ENCODE results near the gene C11orf86. TPM values are rescaled to one million over a fixed set of nuclear protein-coding genes. Genes with fewer than 3 reads are reported as not detected.
A peak's percentile ranks its signal among the peaks of the same experiment; 100 is the strongest.
"Not testable (repeated sequence)": the region's sequence is repeated elsewhere in the genome, so short reads cannot be mapped to it uniquely, and the experiment has no call there.

C11orf86 gene
- total and polyA plus RNA-seq, 4 experiments from 2014 or later = not detected

DNA sequence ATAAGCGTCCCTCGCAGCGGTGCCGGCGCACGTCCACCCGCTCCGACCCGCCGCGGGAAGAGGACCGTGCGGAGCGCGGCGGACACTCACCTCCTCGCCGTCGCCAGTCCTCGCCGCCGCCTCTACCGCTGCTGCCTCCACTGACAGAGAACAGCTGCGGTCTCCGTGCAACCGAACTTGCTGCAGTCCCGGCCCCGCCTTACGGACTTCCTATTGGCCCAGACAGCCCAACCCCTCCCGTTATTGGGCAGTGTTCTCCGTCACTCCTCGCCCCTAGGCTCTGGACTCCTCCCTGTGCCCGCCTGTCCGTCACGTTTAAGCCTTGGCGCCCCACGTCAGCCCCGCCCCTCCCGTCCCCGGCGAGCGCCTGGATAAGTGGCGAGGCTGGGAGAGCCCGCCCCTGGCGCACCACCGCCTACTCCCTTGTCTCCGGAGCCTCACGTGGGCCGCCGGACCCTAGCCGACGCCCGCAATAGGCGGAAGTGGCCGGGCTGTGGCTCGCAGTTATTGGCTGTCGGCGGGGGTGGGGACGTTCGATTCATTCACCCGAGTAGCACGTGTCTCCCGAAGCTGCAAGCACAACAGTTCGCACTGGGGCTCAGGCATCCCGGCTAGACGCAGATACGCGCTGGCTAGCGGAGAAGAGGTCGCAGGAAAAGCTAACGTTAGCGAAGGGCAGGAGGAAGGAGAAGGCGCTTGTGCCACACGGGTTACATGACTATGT is 16.7 kb upstream of the C11orf86 start, which contains the start of gene PC:
Gene PC (minus strand): TSS at position 152 of the 724 bp plus-strand sequence. CDS start 86,224 bp downstream, outside the sequence.
- DNase-seq = peak; percentile 96 to 99 (median 98)
- Mint-ChIP-seq H3K27me3 (peaks cover 0 to 1% of the 10 kb centered on the region in 2 donors), H3K4me3 (peak within 1 kb of the TSS; percentile 87 to 93 (median 92)), H3K9me3 (no peaks in the 10 kb centered on the region), H3K4me1 (peaks cover 15 to 38% (median 16%) of the 10 kb centered on the region in 4 donors), H3K36me3 (no peaks in the 10 kb centered on the region), H3K27ac (peak within 1 kb of the TSS; percentile 56 to 94 (median 88))
- Histone ChIP-seq H3K4me3 (ENCODE audit: low read length in 2 of 2) (peak within 1 kb of the TSS; percentile 76 to 77), H3K4me1 (ENCODE audit: insufficient read depth, low read length) (peaks cover 21% of the 10 kb centered on the region), H3K9me3 (ENCODE audit: control insufficient read depth in 1 of 2, low read length in 2 of 2) (no peaks in the 10 kb centered on the region), H3K27ac (ENCODE audit: low read depth, low read length) (peak within 1 kb of the TSS; percentile 19), H3K36me3 (ENCODE audit: insufficient read depth, low read length) (no peaks in the 10 kb centered on the region), H3K27me3 (ENCODE audit: insufficient read depth, low read length) (no peaks in the 10 kb centered on the region)
- intact Hi-C loops (cut with micrococcal nuclease) = loop anchor here (1.0 to 5.0 kb wide), 2 partner anchors 115 to 159 kb away; partner anchors contain the start of genes KDM2A and RCE1
- ChIA-PET CTCF (ENCODE audit: partially characterized antibody) (no interaction called here), POLR2A (ENCODE audit: partially characterized antibody) (interaction anchor here (0.9 to 1.4 kb wide), 3 partner anchors 115 to 478 kb away, joined by 3 to 4 read pairs (median 3); partner anchors contain the start of genes DPP3, KDM2A and RCE1)

DNA sequence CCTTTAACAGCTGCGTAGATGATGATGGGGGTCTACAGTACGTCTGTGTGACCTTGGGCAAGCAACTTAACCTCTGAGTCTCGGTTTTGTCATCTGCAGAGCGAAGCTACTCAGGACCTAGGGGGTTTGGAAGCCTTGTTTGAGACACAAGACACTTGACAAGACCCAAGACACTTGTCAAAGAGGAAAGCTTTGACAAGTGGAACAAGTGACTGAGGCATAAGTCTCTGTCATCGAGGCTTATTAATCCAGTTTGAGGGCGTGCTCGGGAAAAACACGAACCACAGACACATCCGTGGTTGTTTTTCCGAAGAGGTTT is 16.2 kb upstream of the C11orf86 start:
- no peaks in the 10 kb centered on the region for H3K36me3 ChIP-seq (ENCODE audit: insufficient read depth, low read length)
- no peaks in the 10 kb centered on the region for H3K36me3 Mint-ChIP-seq
- H3K9me3 ChIP-seq (ENCODE audit: control insufficient read depth in 1 of 2, low read length in 2 of 2) = no peaks in the 10 kb centered on the region
- ChIA-PET POLR2A (ENCODE audit: partially characterized antibody) (interaction anchor here (0.9 to 1.4 kb wide), 3 partner anchors 116 to 479 kb away, joined by 3 to 4 read pairs (median 3); partner anchors contain the start of genes DPP3, KDM2A and RCE1), CTCF (ENCODE audit: partially characterized antibody) (no interaction called here)
- H3K4me3 ChIP-seq (ENCODE audit: low read length in 2 of 2) = peak overlapping the region; percentile 76 to 77
- H3K4me3 Mint-ChIP-seq = peak overlapping the region; percentile 87 to 93 (median 92)
- H3K4me1 ChIP-seq (ENCODE audit: insufficient read depth, low read length) = peaks cover 21% of the 10 kb centered on the region
- no peaks in the 10 kb centered on the region for H3K27me3 ChIP-seq (ENCODE audit: insufficient read depth, low read length)
- H3K27ac Mint-ChIP-seq = peak overlapping the region; percentile 17 to 89 (median 85)
- DNase-seq = peak in 1 of 5 donors; percentile 48
- H3K4me1 Mint-ChIP-seq = peaks cover 14 to 38% (median 16%) of the 10 kb centered on the region in 4 donors
- peaks cover 0 to 1% of the 10 kb centered on the region in 2 donors for H3K27me3 Mint-ChIP-seq
- H3K9me3 Mint-ChIP-seq = no peaks in the 10 kb centered on the region
- intact Hi-C loops (cut with micrococcal nuclease) = loop anchor here (1.0 to 5.0 kb wide), 2 partner anchors 116 to 158 kb away; partner anchors contain the start of genes KDM2A and RCE1
- H3K27ac ChIP-seq (ENCODE audit: low read depth, low read length) = peak overlapping the region; percentile 19

DNA sequence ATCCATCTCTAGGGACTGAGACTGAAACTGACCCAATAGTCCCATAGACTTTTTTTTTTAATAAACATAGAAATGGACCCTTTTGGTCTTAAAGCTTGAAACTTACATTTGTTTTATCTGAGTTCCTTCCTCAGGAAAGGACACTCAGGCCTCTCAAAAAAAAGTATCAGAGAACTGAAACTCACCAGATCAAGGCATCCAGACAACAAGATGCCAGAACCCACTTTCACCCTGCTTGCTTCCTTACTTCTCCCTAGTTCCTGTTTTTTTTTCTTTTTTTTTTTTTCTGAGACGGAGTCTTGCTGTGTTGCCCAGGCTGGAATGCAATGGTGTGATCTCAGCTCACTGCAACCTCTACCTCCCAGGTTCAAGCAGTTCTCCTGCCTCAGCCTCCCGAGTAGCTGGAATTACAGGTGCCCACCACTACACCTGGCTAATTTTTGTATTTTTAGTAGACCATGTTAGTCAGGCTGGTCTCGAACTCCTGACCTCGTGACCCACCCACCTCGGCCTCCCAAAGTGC is 13.4 kb upstream of the C11orf86 start:
- H3K4me3 Mint-ChIP-seq; intact Hi-C loops (cut with micrococcal nuclease); H3K36me3 Mint-ChIP-seq; H3K27me3 ChIP-seq (ENCODE audit: insufficient read depth, low read length); POLR2A ChIA-PET (ENCODE audit: partially characterized antibody); H3K27me3 Mint-ChIP-seq; H3K9me3 ChIP-seq (ENCODE audit: control insufficient read depth in 1 of 2, low read length in 2 of 2); H3K36me3 ChIP-seq (ENCODE audit: insufficient read depth, low read length); H3K9me3 Mint-ChIP-seq; H3K27ac Mint-ChIP-seq; DNase-seq; H3K4me3 ChIP-seq (ENCODE audit: low read length in 2 of 2); CTCF ChIA-PET (ENCODE audit: partially characterized antibody); H3K27ac ChIP-seq (ENCODE audit: low read depth, low read length): not testable (repeated sequence)
- H3K4me1 Mint-ChIP-seq = peaks cover 13 to 31% (median 16%) of the 10 kb centered on the region in 4 donors
- H3K4me1 ChIP-seq (ENCODE audit: insufficient read depth, low read length) = peaks cover 18% of the 10 kb centered on the region

DNA sequence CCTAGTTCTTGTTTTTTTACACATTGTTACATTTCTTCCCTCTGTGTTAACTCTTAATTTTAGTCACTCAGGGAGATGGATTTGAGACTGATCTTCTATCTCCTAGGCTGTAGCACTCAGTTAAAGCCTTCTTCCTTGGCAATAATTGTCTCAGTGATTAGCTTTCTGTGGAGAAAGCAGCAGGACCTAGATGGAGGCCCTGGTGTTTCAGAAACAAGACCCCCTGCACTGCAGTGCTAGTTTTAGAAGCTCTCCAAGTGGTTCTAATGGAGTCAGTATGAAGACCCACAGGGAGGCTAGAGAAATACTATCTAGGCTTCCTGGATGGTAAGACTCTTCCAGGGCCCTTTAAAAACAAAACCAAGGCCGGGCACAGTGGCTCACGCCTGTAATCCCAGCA is 12.9 kb upstream of the C11orf86 start:
- H3K9me3 Mint-ChIP-seq = no peaks in the 10 kb centered on the region
- no peaks in the 10 kb centered on the region for H3K36me3 Mint-ChIP-seq
- no peak for DNase-seq
- peaks cover 10 to 26% (median 15%) of the 10 kb centered on the region in 4 donors for H3K4me1 Mint-ChIP-seq
- H3K4me3 ChIP-seq (ENCODE audit: low read length in 2 of 2) = no peak overlapping the region
- no peak overlapping the region for H3K27ac Mint-ChIP-seq
- no peaks in the 10 kb centered on the region for H3K9me3 ChIP-seq (ENCODE audit: control insufficient read depth in 1 of 2, low read length in 2 of 2)
- ChIA-PET CTCF (ENCODE audit: partially characterized antibody) (no interaction called here), POLR2A (ENCODE audit: partially characterized antibody) (no interaction called here)
- H3K36me3 ChIP-seq (ENCODE audit: insufficient read depth, low read length) = no peaks in the 10 kb centered on the region
- H3K4me3 Mint-ChIP-seq = no peak overlapping the region
- H3K4me1 ChIP-seq (ENCODE audit: insufficient read depth, low read length) = peaks cover 15% of the 10 kb centered on the region
- intact Hi-C loops (cut with micrococcal nuclease) = no loop called here
- no peak overlapping the region for H3K27ac ChIP-seq (ENCODE audit: low read depth, low read length)
- no peaks in the 10 kb centered on the region for H3K27me3 ChIP-seq (ENCODE audit: insufficient read depth, low read length)
- H3K27me3 Mint-ChIP-seq = peaks cover 3% of the 10 kb centered on the region in 2 donors

DNA sequence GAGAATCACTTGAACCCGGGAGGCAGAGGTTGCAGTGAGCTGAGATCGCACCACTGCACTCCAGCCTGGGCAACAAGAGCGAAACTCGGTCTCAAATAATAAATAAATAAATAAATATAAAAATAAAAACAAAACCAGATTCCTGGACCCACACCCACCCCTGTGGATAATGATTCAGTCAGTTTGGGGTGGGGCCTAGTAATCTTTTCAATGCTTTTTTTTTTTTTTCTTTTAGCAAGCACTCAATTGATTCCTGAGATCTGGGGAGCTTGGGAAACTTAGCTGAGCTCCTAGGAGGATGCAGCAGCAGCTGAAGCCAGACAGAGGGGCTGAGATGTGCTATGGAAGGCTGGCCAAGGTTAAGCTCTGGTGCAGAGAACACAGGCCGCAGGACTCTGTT is 12.3 kb upstream of the C11orf86 start:
- Histone ChIP-seq H3K36me3 (ENCODE audit: insufficient read depth, low read length) (no peaks in the 10 kb centered on the region), H3K27me3 (ENCODE audit: insufficient read depth, low read length) (no peaks in the 10 kb centered on the region), H3K4me1 (ENCODE audit: insufficient read depth, low read length) (peaks cover 10% of the 10 kb centered on the region), H3K9me3 (ENCODE audit: control insufficient read depth in 1 of 2, low read length in 2 of 2) (no peaks in the 10 kb centered on the region), H3K4me3 (ENCODE audit: low read length in 2 of 2) (no peak overlapping the region), H3K27ac (ENCODE audit: low read depth, low read length) (no peak overlapping the region)
- Mint-ChIP-seq H3K36me3 (no peaks in the 10 kb centered on the region), H3K27ac (no peak overlapping the region), H3K4me1 (peaks cover 10 to 21% (median 14%) of the 10 kb centered on the region in 4 donors), H3K4me3 (no peak overlapping the region), H3K27me3 (peaks cover 3% of the 10 kb centered on the region in 2 donors), H3K9me3 (no peaks in the 10 kb centered on the region)
- intact Hi-C loops (cut with micrococcal nuclease) = no loop called here
- DNase-seq = no peak
- ChIA-PET CTCF (ENCODE audit: partially characterized antibody) (interaction anchor here (0.9 kb wide), 1 partner anchor 15 kb away, joined by 3 read pairs; no protein-coding TSS in a partner anchor), POLR2A (ENCODE audit: partially characterized antibody) (no interaction called here)

DNA sequence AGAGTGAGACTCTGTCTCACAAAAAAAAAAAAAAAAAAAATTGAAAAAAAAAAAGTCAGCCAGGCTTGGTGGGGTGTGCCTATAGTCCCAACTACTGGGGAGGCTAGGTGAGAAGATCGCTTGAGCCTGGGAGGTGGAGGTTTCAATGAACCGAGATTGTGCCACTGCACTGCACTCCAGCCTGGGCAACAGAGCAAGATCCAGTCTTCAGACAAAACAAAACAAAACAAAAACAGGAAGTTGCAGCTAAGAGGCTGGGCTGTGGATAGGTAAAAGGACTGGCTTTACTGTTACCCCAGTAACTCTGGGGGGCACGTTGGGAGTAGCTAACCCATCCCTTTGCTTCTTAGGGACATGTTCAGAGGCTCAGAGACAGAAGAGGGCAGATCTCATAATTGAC is 10.6 kb upstream of the C11orf86 start:
- Histone ChIP-seq H3K4me3 (ENCODE audit: low read length in 2 of 2) (no peak overlapping the region), H3K27me3 (ENCODE audit: insufficient read depth, low read length) (no peaks in the 10 kb centered on the region), H3K9me3 (ENCODE audit: control insufficient read depth in 1 of 2, low read length in 2 of 2) (no peaks in the 10 kb centered on the region), H3K27ac (ENCODE audit: low read depth, low read length) (no peak overlapping the region), H3K4me1 (ENCODE audit: insufficient read depth, low read length) (peaks cover under 1% of the 10 kb centered on the region), H3K36me3 (ENCODE audit: insufficient read depth, low read length) (no peaks in the 10 kb centered on the region)
- POLR2A ChIA-PET (ENCODE audit: partially characterized antibody) = no interaction called here
- Mint-ChIP-seq H3K27me3 (peaks cover 2 to 3% of the 10 kb centered on the region in 2 donors), H3K9me3 (no peaks in the 10 kb centered on the region), H3K4me1 (peaks cover under 1 to 7% (median 2%) of the 10 kb centered on the region in 4 donors), H3K4me3 (no peak overlapping the region), H3K27ac (no peak overlapping the region), H3K36me3 (no peaks in the 10 kb centered on the region)
- no peak for DNase-seq
- intact Hi-C loops (cut with micrococcal nuclease) = no loop called here
- CTCF ChIA-PET (ENCODE audit: partially characterized antibody) = no interaction called here

DNA sequence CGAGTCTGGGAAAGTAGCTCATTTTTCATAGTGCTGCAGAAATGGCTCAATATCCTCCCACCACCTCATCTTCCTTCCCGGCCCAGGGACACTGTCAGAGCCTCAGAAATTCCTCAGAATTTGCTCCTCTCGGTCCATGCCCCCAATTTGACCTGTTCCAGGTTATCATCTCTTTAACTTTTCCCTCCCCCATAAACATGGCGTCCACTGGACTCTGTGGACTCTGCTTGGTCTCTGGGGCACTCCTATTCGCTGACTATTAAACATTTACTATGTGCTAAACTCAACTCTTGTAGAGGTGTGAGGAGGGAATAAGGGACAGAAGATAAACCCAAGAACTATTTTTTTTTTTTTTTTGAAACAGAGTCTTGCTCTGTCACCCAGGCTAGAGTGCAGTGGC is 8.8 kb upstream of the C11orf86 start:
- H3K36me3 Mint-ChIP-seq = no peaks in the 10 kb centered on the region
- H3K27ac ChIP-seq (ENCODE audit: low read depth, low read length) = no peak overlapping the region
- ChIA-PET CTCF (ENCODE audit: partially characterized antibody) (no interaction called here), POLR2A (ENCODE audit: partially characterized antibody) (no interaction called here)
- no peaks in the 10 kb centered on the region for H3K27me3 ChIP-seq (ENCODE audit: insufficient read depth, low read length)
- H3K4me3 Mint-ChIP-seq = no peak overlapping the region
- H3K4me1 Mint-ChIP-seq = peaks cover 0 to 5% (median 2%) of the 10 kb centered on the region in 4 donors
- intact Hi-C loops (cut with micrococcal nuclease) = no loop called here
- H3K9me3 Mint-ChIP-seq = peaks cover 0 to 5% (median 0%) of the 10 kb centered on the region in 8 donors
- H3K4me1 ChIP-seq (ENCODE audit: insufficient read depth, low read length) = no peaks in the 10 kb centered on the region
- H3K36me3 ChIP-seq (ENCODE audit: insufficient read depth, low read length) = no peaks in the 10 kb centered on the region
- H3K27ac Mint-ChIP-seq = peak overlapping the region in 1 of 7 donors; percentile 0
- H3K4me3 ChIP-seq (ENCODE audit: low read length in 2 of 2) = no peak overlapping the region
- peaks cover 4 to 8% of the 10 kb centered on the region in 2 donors for H3K27me3 Mint-ChIP-seq
- H3K9me3 ChIP-seq (ENCODE audit: control insufficient read depth in 1 of 2, low read length in 2 of 2) = no peaks in the 10 kb centered on the region
- DNase-seq = no peak
